ENCODE measurements around the gene PPP2CA. TPM values are rescaled to one million over a fixed set of nuclear protein-coding genes. Genes with fewer than 3 reads are reported as not detected.

Gene PPP2CA
- total and polyA plus RNA-seq, 11 donors = 59.7 to 219 (median 171) TPM

DNA sequence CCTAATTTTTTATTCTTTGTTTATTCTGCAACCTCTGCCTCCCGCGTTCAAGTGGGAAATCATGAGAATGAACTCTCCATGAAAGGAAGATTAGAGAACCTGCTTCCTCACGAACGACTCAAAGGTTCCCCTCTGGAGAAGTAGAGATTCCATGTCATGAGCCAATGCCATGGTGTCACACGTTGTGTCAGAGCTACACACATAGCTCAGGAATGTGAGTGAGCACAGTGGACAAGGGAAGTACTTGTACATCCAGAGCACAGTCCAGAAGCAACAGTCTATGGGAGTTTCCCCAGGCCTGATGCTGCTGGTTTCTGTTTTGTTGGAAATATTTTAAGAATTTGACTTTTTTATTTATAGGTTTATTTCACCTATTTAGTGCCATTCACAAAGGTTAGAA lies 26.8 kb upstream of the PPP2CA start:
- no peaks in the 10 kb centered on the region for H3K27me3 ChIP-seq
- peak overlapping the region in 3 of 12 donors; percentile 46 to 53 (median 48) for H3K27ac ChIP-seq
- intact Hi-C loops (cut with DNase I) = loop anchor here in 1 of 10 donors (5.0 kb wide), 1 partner anchor 35 kb away; no protein-coding TSS in a partner anchor
- H3K36me3 ChIP-seq = no peaks in the 10 kb centered on the region
- no peaks in the 10 kb centered on the region for H3K9me3 ChIP-seq
- DNase-seq (peak in 2 of 5 donors; percentile 21 to 47), ATAC-seq (peak; percentile 38 to 80 (median 76))
- peaks cover 0 to 46% (median 22%) of the 10 kb centered on the region in 12 donors for H3K4me1 ChIP-seq
- no peak overlapping the region for H3K4me3 ChIP-seq
- WGBS, 4 donors = 32 to 49% (median 45%) methylated on average over 5 of the region's 5 CpGs
- TF ChIP-seq, protein P1, sequence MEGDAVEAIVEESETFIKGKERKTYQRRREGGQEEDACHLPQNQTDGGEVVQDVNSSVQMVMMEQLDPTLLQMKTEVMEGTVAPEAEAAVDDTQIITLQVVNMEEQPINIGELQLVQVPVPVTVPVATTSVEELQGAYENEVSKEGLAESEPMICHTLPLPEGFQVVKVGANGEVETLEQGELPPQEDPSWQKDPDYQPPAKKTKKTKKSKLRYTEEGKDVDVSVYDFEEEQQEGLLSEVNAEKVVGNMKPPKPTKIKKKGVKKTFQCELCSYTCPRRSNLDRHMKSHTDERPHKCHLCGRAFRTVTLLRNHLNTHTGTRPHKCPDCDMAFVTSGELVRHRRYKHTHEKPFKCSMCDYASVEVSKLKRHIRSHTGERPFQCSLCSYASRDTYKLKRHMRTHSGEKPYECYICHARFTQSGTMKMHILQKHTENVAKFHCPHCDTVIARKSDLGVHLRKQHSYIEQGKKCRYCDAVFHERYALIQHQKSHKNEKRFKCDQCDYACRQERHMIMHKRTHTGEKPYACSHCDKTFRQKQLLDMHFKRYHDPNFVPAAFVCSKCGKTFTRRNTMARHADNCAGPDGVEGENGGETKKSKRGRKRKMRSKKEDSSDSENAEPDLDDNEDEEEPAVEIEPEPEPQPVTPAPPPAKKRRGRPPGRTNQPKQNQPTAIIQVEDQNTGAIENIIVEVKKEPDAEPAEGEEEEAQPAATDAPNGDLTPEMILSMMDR (IDR thresholded peaks at IDR 0.05) = no peak
- TF ChIP-seq POLR2A (IDR thresholded peaks at IDR 0.05) = no peak

DNA sequence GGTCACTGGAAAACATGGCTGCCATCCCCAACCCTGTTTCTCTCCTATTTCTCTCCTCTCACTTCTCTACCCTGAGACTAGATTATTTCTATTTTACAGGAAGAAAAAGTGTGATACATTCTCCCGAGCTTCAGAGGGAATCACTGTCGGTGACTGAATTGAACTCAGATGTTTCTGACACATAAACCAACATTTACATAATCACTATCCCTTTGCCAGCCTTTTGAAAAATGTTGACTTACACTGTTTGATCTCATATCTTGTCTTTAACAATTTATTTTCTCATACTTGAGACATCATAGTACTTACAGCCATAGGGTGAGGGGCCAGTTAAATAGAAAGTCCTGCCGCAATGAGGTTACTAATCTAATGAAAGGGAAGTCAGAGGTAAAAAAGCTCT lies 25.1 kb upstream of the PPP2CA start:
- no peaks in the 10 kb centered on the region for H3K9me3 ChIP-seq
- no peak for TF ChIP-seq POLR2A (IDR thresholded peaks at IDR 0.05)
- TF ChIP-seq, protein P1 (IDR thresholded peaks at IDR 0.05) = no peak
- no peaks in the 10 kb centered on the region for H3K36me3 ChIP-seq
- 89 to 97% (median 92%) methylated on average over 3 of the region's 3 CpGs for WGBS, 4 donors
- H3K27me3 ChIP-seq = no peaks in the 10 kb centered on the region
- intact Hi-C loops (cut with DNase I) = loop anchor here in 1 of 10 donors (5.0 kb wide), 1 partner anchor 36 kb away; no protein-coding TSS in a partner anchor
- peak overlapping the region in 1 of 12 donors; percentile 22 for H3K27ac ChIP-seq
- ATAC-seq = no peak
- DNase-seq = no peak
- H3K4me1 ChIP-seq = peaks cover 0 to 49% (median 18%) of the 10 kb centered on the region in 12 donors
- no peak overlapping the region for H3K4me3 ChIP-seq

DNA sequence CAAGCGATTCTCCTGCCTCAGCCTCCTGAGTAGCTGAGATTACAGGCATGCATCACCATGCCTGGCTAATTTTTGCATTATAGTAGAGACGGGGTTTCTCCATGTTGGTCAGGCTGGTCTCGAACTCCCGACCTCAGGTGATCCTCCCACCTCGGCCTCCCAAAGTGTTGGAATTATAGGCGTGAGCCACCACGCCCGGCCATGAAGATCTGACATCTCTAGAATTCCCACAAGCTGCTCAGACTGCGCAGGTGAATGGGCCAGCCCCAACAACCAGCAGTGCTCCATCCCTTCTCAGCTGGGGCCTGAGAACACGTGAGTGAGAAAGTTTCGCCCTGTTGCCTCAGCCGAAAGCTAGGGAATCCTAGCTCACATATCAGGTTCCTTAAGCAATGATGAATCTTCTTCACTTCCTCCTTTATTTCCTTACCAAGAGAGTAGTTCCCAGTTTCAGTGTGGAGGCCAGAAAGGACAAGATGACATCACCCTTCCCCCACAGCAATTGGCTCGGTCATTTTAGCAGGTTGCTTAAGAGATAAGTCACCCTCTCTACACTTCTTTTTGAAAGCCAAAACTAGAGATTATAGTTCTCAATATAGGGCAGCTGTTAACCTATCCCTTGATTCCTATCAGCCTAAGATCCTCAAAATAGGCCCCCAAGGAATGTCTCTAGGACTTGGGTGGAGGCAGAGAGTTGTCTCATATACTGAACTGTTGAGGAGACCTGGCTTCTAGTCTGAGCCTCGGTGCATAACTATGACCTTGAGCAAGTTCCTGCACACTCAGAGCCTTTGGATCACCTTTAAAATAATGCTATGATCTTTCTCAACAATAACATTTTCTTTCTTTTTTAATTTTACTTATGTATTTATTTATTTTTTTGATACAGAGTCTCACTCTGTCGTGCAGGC lies 23.9 kb upstream of the PPP2CA start:
- WGBS, 4 donors = 76 to 79% (median 78%) methylated on average over 11 to 15 of the region's 15 CpGs
- Histone ChIP-seq H3K27ac (peak overlapping the region in 7 of 12 donors; percentile 2 to 61 (median 39)), H3K36me3 (no peaks in the 10 kb centered on the region), H3K27me3 (no peaks in the 10 kb centered on the region), H3K9me3 (no peaks in the 10 kb centered on the region), H3K4me1 (peaks cover 0 to 45% (median 10%) of the 10 kb centered on the region in 12 donors), H3K4me3 (no peak overlapping the region)
- DNase-seq (peak in 4 of 5 donors; percentile 21 to 53 (median 38)), ATAC-seq (peak in 3 of 4 donors; percentile 10 to 41 (median 35))
- TF ChIP-seq, protein P1 (IDR thresholded peaks at IDR 0.05) = no peak
- no peak for TF ChIP-seq POLR2A (IDR thresholded peaks at IDR 0.05)
- intact Hi-C loops (cut with DNase I) = loop anchor here in 2 of 10 donors (5.0 to 10.0 kb wide), 2 partner anchors 38 to 55 kb away; no protein-coding TSS in a partner anchor

DNA sequence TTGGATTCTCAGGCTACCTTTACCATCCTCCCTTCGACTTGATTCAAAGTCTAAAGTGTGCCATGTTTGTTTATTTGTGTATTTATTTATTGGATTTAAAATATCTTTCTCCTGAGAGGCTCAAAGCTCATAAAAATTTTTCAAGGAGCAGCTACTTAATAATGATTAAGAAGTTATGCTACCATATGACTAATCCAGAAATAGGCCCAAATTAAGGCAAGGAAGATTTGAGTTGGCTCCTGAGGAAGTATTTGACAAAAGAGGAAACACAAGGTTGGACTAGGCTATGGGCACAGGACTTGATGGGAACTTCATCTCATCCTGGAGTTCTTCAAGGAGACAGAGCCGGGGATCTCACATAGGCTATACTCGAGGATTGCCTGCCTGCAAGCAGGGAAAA lies 22.4 kb upstream of the PPP2CA start:
- H3K27me3 ChIP-seq = no peaks in the 10 kb centered on the region
- peaks cover 0 to 47% (median 10%) of the 10 kb centered on the region in 12 donors for H3K4me1 ChIP-seq
- no peak for DNase-seq
- no peaks in the 10 kb centered on the region for H3K9me3 ChIP-seq
- 64 to 85% (median 80%) methylated on average over 3 of the region's 3 CpGs for WGBS, 4 donors
- no peak overlapping the region for H3K4me3 ChIP-seq
- ATAC-seq = no peak
- intact Hi-C loops (cut with DNase I) = loop anchor here in 1 of 10 donors (10.0 kb wide), 1 partner anchor 53 kb away; no protein-coding TSS in a partner anchor
- TF ChIP-seq, protein P1 (IDR thresholded peaks at IDR 0.05) = no peak
- TF ChIP-seq POLR2A (IDR thresholded peaks at IDR 0.05) = no peak
- no peaks in the 10 kb centered on the region for H3K36me3 ChIP-seq
- H3K27ac ChIP-seq = peak overlapping the region in 8 of 12 donors; percentile 24 to 87 (median 65)

All from heart left ventricle (tissue), 16 donors.